Placental epithelial cell (primary cell): ENCODE measurements around the gene NKD2. TPM values are rescaled to one million over a fixed set of nuclear protein-coding genes. Genes with fewer than 3 reads are reported as not detected.

Source experiments
- small RNA-seq: library from RNA; depleted of rRNA; stranded (forward); fragments of <200 nt; gene quantifications from one replicate; pipeline ENCODE3, GENCODE V24; 2012
- total RNA-seq: library from RNA; depleted of rRNA; stranded (reverse); fragments of >200 nt; gene quantifications from 2 replicates; pipeline ENCODE4 v1.2.3, GENCODE V29; 2012

NKD2 gene, protein sequence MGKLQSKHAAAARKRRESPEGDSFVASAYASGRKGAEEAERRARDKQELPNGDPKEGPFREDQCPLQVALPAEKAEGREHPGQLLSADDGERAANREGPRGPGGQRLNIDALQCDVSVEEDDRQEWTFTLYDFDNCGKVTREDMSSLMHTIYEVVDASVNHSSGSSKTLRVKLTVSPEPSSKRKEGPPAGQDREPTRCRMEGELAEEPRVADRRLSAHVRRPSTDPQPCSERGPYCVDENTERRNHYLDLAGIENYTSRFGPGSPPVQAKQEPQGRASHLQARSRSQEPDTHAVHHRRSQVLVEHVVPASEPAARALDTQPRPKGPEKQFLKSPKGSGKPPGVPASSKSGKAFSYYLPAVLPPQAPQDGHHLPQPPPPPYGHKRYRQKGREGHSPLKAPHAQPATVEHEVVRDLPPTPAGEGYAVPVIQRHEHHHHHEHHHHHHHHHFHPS
- total RNA-seq: not detected in 2 replicates

DNA sequence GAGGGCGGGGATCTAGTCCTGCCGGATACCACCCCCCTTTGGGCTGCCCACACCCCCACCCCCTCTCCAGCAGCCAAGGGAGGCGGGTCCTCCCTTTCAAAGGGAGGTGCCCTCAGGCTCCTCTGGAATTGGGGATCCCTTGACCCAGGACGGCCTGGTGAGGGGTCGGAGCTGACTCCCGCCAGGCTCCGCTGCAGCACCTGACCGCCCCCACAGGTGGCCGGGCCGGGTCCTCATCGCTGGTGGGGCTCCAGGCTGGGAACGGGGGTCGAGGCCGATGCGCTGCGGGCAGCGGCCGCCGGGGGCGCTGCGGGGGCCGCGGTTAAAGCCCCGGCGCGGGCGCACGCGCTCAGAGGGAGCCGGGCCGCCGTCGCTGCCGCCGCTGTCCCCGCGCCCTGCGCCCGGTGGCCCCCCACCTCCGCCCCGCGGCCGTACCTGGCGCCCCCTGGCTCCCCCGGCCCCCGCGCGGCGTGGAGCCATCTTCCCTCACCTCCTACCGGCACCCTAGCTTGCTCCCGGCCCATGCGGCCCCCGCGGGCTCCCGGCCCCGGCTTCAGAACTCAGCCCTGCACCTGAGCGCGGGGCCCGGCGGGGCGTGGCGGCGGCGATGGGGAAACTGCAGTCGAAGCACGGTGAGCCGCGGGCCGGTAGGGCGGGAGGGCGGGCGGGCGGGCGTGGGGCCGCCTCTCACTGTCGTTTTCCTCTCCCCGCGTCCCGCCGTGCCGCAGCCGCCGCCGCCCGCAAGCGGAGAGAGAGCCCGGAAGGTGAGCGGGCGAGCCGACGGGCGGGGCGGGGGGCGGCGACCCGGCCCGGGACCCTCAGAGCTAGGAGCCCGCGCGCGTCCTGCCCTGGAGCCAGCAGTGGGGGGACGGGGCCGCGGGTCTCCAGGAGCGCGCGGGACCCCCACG, at the start of gene NKD2:
TSS of gene NKD2 (plus strand) at position 352 of the 908 bp plus-strand sequence. CDS start at position 608, 256 bp downstream.

Small RNAs within 50 kb of the gene (small RNA-seq; reads per million reads assigned to genes)
- not detected for gene MIR4635

Other genes with a start within 250 kb of the NKD2 start
- gene ZDHHC11B, start 224.1 kb upstream of the NKD2 start, total RNA-seq: not detected in 2 replicates
- 2.4 and 5.1 TPM in 2 replicates for gene ZDHHC11, start 157.8 kb upstream of the NKD2 start, total RNA-seq
- gene BRD9, start 116.0 kb upstream of the NKD2 start, total RNA-seq: 25.3 and 32.6 TPM in 2 replicates
- gene TRIP13, start 115.9 kb upstream of the NKD2 start, total RNA-seq: 3.1 and 9.2 TPM in 2 replicates
- 1.4 and 4.3 TPM in 2 replicates for gene SLC12A7, start 103.3 kb downstream of the NKD2 start, total RNA-seq
- not detected in 2 replicates for gene SLC6A19, start 192.8 kb downstream of the NKD2 start, total RNA-seq
- gene SLC6A18, start 216.6 kb downstream of the NKD2 start, total RNA-seq: not detected in 2 replicates